ENCODE results near the gene RNF141.

The RNF141 gene

DNA sequence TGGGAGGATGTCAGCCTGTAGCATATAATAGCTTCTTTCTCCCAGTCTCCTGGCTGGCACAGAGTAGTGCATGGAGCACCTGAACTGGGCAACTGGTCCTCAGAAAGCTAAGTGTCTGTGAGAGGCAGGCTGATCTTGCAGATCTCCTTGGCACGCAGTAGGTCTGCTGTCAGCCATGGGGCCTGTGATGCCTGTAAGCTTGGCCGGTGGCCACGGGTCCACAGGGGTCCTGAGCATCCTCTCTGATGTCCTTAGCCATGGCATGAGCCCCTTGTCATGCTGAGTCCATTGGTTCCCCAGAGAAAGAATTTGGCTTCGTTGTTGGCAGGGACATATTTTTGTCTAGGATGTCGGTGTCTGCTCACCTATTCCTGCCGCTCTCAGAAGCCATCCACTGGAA is 61.0 kb downstream of the RNF141 start:
- no peak for DNase-seq

- DNase-seq, result no peak
Observed at GRCh38 chr11:10478574-10479550, 62.1 kb downstream of the RNF141 start.

- DNase-seq, result no peak
Observed at GRCh38 chr11:10478066-10478465, 62.9 kb downstream of the RNF141 start.

DNA sequence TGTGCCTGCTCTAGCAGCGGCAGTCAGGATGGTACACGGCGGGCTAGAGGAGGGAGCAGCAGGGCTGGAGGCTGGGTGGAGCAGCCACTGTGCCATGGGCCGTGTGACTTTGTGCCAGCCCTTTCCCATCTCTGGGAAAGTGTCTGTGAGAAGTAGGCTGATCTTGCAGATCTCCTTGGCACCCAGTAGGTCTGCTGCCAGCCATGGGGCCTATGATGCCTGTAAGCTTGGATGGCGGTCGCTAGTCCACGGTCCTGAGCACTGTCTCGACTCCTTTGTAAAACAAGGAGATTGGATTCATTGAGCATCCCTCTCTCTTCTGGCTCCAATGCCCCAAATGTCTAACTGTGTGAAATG is 63.3 kb downstream of the RNF141 start:
- DNase-seq, result no peak

GRCh38 chr11:10476927-10477689 is 63.9 kb downstream of the RNF141 start:
- DNase-seq, result no peak

DNA sequence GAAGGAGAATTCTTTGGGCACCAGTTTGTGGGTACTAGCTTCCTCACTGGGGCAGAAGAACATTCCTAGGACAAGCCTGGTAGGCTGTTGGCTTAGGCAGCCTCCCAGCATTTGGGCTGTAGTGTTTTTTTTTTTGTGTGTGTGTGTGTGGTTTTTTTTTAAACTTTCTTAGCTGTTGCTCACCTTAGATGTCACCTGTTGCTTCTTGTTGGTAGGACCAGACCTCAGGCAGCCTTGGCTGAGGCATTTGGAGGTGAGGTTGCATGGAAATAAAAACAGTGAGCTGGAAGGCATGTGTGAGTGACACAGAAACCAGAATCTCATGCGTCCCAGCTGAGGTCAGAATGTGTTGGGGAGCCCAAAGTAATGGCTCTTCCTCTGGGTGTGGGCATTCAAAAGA is 64.6 kb downstream of the RNF141 start:
- no peak for DNase-seq

DNA sequence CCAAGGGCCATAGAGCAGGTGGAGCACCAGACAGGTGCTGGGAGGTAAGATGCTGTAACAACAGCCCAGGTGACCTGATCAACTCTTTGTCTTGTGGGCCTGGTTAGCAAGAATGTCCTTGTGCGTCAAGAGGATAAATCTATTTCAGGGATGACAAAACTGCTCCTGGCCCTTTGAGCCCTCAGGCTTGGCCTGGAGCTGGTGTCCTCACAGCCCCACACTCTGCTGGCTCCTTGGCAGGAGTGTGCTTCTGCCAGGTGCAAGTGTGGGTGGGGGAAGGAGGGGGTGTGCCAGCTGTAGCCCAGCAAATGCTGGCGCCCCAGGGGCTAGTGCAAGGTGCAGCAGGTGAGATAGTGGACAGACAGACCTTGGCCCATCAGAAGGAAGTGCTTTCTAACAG is 66.4 kb downstream of the RNF141 start:
- DNase-seq, result no peak

- no peak for DNase-seq
Observed at GRCh38 chr11:10473371-10473770, 67.6 kb downstream of the RNF141 start.

GRCh38 chr11:10462746-10463300 is 78.2 kb downstream of the RNF141 start:
- no peak for DNase-seq

Data from 8988T (cell line).